Neuronal stem cell (in vitro differentiated cells): ENCODE measurements around the gene ADSL.

Experiments
- DNase-seq: peaks from one replicate; pipeline ENCODE4 v3.0.0-alpha.2; 2013; ENCODE audit warnings: low spot score
- H2AFZ ChIP-seq: one replicate; pipeline ENCODE4 v1.6.1; 2013; ENCODE audit warnings: mild to moderate bottlenecking, low read length, inconsistent platforms
- H2AK5ac ChIP-seq: 2 replicates; pipeline ENCODE4 v1.6.1; 2013; ENCODE audit warnings: low read depth, mild to moderate bottlenecking, inconsistent platforms, low read length, moderate library complexity, mixed read lengths
- H2BK120ac ChIP-seq: 2 replicates; pipeline ENCODE4 v1.6.1; 2013; ENCODE audit warnings: low read depth, mild to moderate bottlenecking, inconsistent platforms, low read length, moderate library complexity, mixed read lengths
- H2BK12ac ChIP-seq: one replicate; pipeline ENCODE4 v1.6.1; 2013; ENCODE audit warnings: low read length, inconsistent platforms
- H2BK15ac ChIP-seq: 2 replicates; pipeline ENCODE4 v1.6.1; 2013; ENCODE audit warnings: mild to moderate bottlenecking, low read length, inconsistent platforms, mixed read lengths
- H2BK5ac ChIP-seq: one replicate; pipeline ENCODE4 v1.6.1; 2013; ENCODE audit warnings: inconsistent platforms, mild to moderate bottlenecking, low read length, moderate library complexity
- H3K14ac ChIP-seq: one replicate; pipeline ENCODE4 v1.6.1; 2013; ENCODE audit warnings: low read length, inconsistent platforms
- H3K18ac ChIP-seq: 2 replicates; pipeline ENCODE4 v1.6.1; 2013; ENCODE audit warnings: low read length, inconsistent platforms
- H3K23ac ChIP-seq: 2 replicates; pipeline ENCODE4 v1.6.1; 2013; ENCODE audit warnings: low read depth, mild to moderate bottlenecking, mixed read lengths, low read length, inconsistent platforms; ENCODE audit not compliant: poor library complexity
- H3K27ac ChIP-seq: replicated peaks from 3 replicates; pipeline ENCODE4 v1.5.1; 2013; ENCODE audit warnings: low read length, inconsistent platforms
- H3K27me3 ChIP-seq, 3 experiments: 2 replicates each; pipeline ENCODE4 v1.6.1; 2013; ENCODE audit warnings: low read length in 3 of 3, mild to moderate bottlenecking in 2 of 3, inconsistent platforms in 1 of 3, low read depth in 1 of 3, mixed read lengths in 1 of 3, moderate library complexity in 1 of 3; ENCODE audit not compliant: control insufficient read depth in 3 of 3, insufficient read depth in 3 of 3
- H3K36me3 ChIP-seq, 2 donors: replicated peaks in 1 of 2; 2 replicates each; pipeline ENCODE4 v1.6.1; 2013; ENCODE audit warnings: low read length in 2 of 2; ENCODE audit not compliant: control insufficient read depth in 2 of 2, insufficient read depth in 2 of 2
- H3K4ac ChIP-seq: 2 replicates; pipeline ENCODE4 v1.6.1; 2013; ENCODE audit warnings: inconsistent platforms, mild to moderate bottlenecking, low read length, moderate library complexity
- H3K4me1 ChIP-seq, 2 donors: 1 replicate in 1 of 2; 2 replicates in 1 of 2; pipeline ENCODE4 v1.6.1; 2013; ENCODE audit warnings: low read length in 2 of 2, low read depth in 1 of 2; ENCODE audit not compliant: control insufficient read depth in 2 of 2, insufficient read depth in 1 of 2
- H3K4me2 ChIP-seq: one replicate; pipeline ENCODE4 v1.6.1; 2013; ENCODE audit warnings: mild to moderate bottlenecking, low read length, inconsistent platforms; ENCODE audit not compliant: insufficient read depth, poor library complexity, severe bottlenecking
- H3K4me3 ChIP-seq, 2 donors: 2 replicates each; pipeline ENCODE4 v1.5.1; 2013; ENCODE audit warnings: low read length in 2 of 2, mild to moderate bottlenecking in 2 of 2, inconsistent platforms in 1 of 2, moderate library complexity in 1 of 2
- H3K79me1 ChIP-seq: one replicate; pipeline ENCODE4 v1.6.1; 2013; ENCODE audit warnings: low read depth, mild to moderate bottlenecking, inconsistent platforms, low read length, moderate library complexity
- H3K9ac ChIP-seq: one replicate; pipeline ENCODE4 v1.6.1; 2013; ENCODE audit warnings: mild to moderate bottlenecking, low read depth, low read length, inconsistent platforms; ENCODE audit not compliant: poor library complexity
- H3K9me3 ChIP-seq, 2 donors: replicated peaks in 1 of 2; 2 replicates each; pipeline versions ENCODE3 to v1.6.1; 2013; ENCODE audit warnings: low read length in 2 of 2, mild to moderate bottlenecking in 2 of 2, inconsistent platforms in 1 of 2, low read depth in 1 of 2, mixed read lengths in 1 of 2, moderate library complexity in 1 of 2; ENCODE audit not compliant: control insufficient read depth in 2 of 2, insufficient read depth in 1 of 2
- H4K8ac ChIP-seq: one replicate; pipeline ENCODE4 v1.6.1; 2013; ENCODE audit warnings: low read depth, mild to moderate bottlenecking, inconsistent platforms, low read length, moderate library complexity
- H4K91ac ChIP-seq: one replicate; pipeline ENCODE4 v1.6.1; 2013; ENCODE audit warnings: low read length, low read depth, mild to moderate bottlenecking, inconsistent platforms; ENCODE audit not compliant: poor library complexity
- WGBS, 2 donors: extraction: QIAGEN DNeasy Blood & Tissue Kit; methylation state at CpG; one replicate each; pipeline ENCODE4 v1.1.7; 2013; ENCODE audit warnings: missing lambda C conversion rate in 2 of 2, mixed read lengths in 1 of 2; ENCODE audit not compliant: insufficient read length in 2 of 2, insufficient replicate concordance in 1 of 2; ENCODE audit errors: extremely low coverage in 2 of 2; 5-methylcytosine and 5-hydroxymethylcytosine counted together

The ADSL gene

DNA sequence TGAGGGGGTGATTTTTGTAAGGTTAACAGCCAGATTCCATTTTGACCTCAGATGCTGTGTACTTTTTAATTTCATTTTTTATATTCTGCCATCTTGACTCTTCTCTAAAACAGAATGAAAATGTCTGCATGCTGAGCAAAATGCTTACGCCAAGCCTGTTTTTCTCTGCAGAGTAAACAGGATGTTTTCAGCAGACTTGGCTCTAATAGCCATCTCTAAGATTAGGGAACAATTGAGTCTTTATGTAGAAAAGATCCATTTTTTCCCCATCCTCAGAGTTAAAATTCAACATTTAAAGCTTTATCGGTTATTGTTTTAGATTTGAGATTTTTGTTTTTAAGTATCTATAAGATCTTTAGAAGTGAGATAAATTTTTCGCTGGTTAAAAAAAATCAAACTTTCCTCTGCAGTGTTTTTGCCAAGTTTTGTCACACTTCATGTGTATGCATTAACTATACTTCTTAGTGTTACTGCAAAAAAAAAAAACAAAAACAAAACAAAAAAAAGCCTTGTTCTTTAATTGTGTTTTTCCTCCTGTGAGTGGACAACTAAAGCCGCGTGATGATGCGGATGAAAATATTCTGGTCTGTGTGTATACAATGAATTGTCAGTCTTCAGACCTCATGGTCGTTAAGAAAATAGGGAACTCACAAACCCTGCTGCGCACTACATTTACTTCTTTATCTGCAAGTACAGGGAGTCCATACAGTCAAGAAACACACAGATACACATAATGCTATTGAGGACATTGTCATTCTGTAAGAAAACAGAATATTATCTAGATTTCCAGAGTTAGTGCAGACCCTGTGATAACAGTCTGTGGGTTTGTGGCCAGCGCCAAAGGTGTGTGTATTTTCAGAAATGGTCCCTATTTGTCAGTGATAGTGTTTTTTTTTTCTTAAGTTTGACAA, 17.5 kb upstream of the ADSL start:
- H2AFZ ChIP-seq, result no peak overlapping the region
- H3K14ac ChIP-seq, result no peak overlapping the region
- H2BK120ac ChIP-seq, result no peak overlapping the region
- H3K27me3 ChIP-seq, result no peaks in the 10 kb centered on the region
- H3K4ac ChIP-seq, result no peak overlapping the region
- no peak overlapping the region for H2AK5ac ChIP-seq
- 83% methylated on average over 1 of the region's 9 CpGs; no CpG with 5 or more reads in 1 of the 2 donors for WGBS, 2 donors
- no peaks in the 10 kb centered on the region for H3K79me1 ChIP-seq
- peaks cover 8 to 84% of the 10 kb centered on the region in 2 donors for H3K36me3 ChIP-seq
- H4K8ac ChIP-seq, result no peak overlapping the region
- peaks cover 33 to 34% of the 10 kb centered on the region in 2 donors for H3K4me1 ChIP-seq
- no peak for DNase-seq
- no peak overlapping the region for H4K91ac ChIP-seq
- no peaks in the 10 kb centered on the region for H3K9me3 ChIP-seq
- no peak overlapping the region for H3K4me3 ChIP-seq
- no peak overlapping the region for H3K18ac ChIP-seq
- no peak overlapping the region for H3K23ac ChIP-seq
- no peak overlapping the region for H3K27ac ChIP-seq
- H3K9ac ChIP-seq, result no peak overlapping the region
- H2BK5ac ChIP-seq, result no peak overlapping the region
- no peak overlapping the region for H2BK12ac ChIP-seq
- no peak overlapping the region for H2BK15ac ChIP-seq
- no peak overlapping the region for H3K4me2 ChIP-seq

DNA sequence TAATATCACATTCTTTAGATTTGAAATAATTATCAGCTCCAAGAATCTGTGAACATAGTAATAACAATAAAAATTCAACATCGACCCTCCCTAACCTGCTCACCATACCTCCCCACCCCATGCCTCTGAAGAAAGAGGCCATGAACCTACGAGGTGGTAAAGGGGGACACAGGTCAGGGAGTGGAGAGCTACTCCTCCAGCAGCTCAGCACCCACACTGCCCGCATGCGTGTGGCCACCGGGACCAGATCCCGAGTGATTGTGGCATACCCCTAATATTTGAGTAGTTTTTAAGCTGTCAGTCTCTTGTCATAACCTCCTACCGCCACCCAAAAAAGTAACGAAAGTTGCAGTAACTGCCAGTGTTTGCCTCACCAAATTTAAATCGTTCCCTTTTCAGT, 16.8 kb upstream of the ADSL start:
- WGBS, 2 donors, result no CpG with 5 or more reads among the region's 9 CpGs

DNA sequence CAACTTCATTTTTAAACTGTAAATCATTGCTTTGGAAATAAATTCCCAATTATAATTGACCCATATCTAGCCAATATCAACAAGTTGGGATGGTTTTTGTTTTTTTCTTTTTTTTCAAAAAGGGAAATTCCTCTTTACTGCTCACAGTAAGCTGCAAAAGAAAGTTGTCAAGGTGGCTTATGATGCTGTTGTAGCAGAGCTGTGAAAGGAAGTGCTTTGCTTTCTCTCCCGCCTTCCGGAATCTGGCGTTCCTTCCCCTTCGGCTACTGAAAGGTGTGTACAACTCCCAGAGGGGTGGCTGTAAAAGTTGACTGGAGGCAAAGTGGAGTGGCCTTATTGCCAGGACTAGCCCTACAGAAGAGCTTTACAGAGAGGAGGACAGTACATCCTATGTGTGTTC, 16.2 kb upstream of the ADSL start:
- WGBS, 2 donors, result no CpG with 5 or more reads among the region's 4 CpGs
- Histone ChIP-seq H3K9me3 (no peaks in the 10 kb centered on the region), H3K27me3 (no peaks in the 10 kb centered on the region), H2AFZ (no peak overlapping the region), H3K18ac (no peak overlapping the region), H2BK5ac (no peak overlapping the region), H3K14ac (no peak overlapping the region), H3K4me3 (no peak overlapping the region), H3K23ac (no peak overlapping the region), H3K9ac (no peak overlapping the region), H3K4ac (no peak overlapping the region), H4K91ac (no peak overlapping the region), H2AK5ac (no peak overlapping the region), H2BK120ac (no peak overlapping the region), H3K27ac (no peak overlapping the region), H4K8ac (no peak overlapping the region), H3K79me1 (peaks cover 2% of the 10 kb centered on the region), H2BK15ac (no peak overlapping the region), H2BK12ac (no peak overlapping the region), H3K4me2 (no peak overlapping the region), H3K4me1 (peaks cover 28 to 30% of the 10 kb centered on the region in 2 donors), H3K36me3 (peaks cover 6 to 79% of the 10 kb centered on the region in 2 donors)
- DNase-seq, result no peak

More for the DNA sequence above, 16.8 kb upstream of the ADSL start:
- H3K27ac ChIP-seq, result no peak overlapping the region
- H2BK12ac ChIP-seq, result no peak overlapping the region
- DNase-seq, result no peak
- H3K4ac ChIP-seq, result no peak overlapping the region
- H3K4me3 ChIP-seq, result no peak overlapping the region
- H3K18ac ChIP-seq, result no peak overlapping the region
- no peak overlapping the region for H4K91ac ChIP-seq
- peaks cover 2% of the 10 kb centered on the region for H3K79me1 ChIP-seq
- H3K14ac ChIP-seq, result no peak overlapping the region
- no peak overlapping the region for H3K9ac ChIP-seq
- peaks cover 32 to 34% of the 10 kb centered on the region in 2 donors for H3K4me1 ChIP-seq
- H3K36me3 ChIP-seq, result peaks cover 7 to 82% of the 10 kb centered on the region in 2 donors
- no peak overlapping the region for H2BK5ac ChIP-seq
- H3K9me3 ChIP-seq, result no peaks in the 10 kb centered on the region
- H2AFZ ChIP-seq, result no peak overlapping the region
- H2AK5ac ChIP-seq, result no peak overlapping the region
- H3K27me3 ChIP-seq, result no peaks in the 10 kb centered on the region
- H4K8ac ChIP-seq, result no peak overlapping the region
- no peak overlapping the region for H2BK120ac ChIP-seq
- H3K23ac ChIP-seq, result no peak overlapping the region
- no peak overlapping the region for H2BK15ac ChIP-seq
- H3K4me2 ChIP-seq, result no peak overlapping the region

DNA sequence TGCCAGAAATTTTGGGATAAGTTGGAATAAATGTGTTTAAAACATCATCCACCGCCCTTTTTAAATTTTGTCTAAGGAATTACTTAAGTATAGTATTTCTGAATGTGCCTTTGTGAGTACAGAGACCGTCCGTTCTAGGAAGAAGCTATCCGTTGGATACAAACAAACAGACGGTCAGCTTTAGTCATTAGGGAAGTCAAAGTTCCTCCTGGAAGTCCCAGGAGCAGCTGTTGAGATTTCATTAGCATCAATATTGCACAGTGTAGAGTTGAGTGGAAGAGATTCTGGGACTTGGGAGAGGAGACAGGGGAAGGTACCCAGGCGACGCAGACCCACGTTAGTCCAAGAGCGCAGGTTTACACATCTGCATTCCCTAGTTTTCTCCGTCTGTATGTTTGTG, 15.7 kb upstream of the ADSL start:
- DNase-seq, result no peak
- H3K23ac ChIP-seq, result no peak overlapping the region
- no peak overlapping the region for H3K14ac ChIP-seq
- no peak overlapping the region for H3K9ac ChIP-seq
- WGBS, 2 donors, result no CpG with 5 or more reads among the region's 10 CpGs
- no peaks in the 10 kb centered on the region for H3K9me3 ChIP-seq
- H2BK120ac ChIP-seq, result no peak overlapping the region
- H3K79me1 ChIP-seq, result peaks cover 2% of the 10 kb centered on the region
- no peak overlapping the region for H3K4ac ChIP-seq
- H3K4me3 ChIP-seq, result no peak overlapping the region
- no peak overlapping the region for H2AK5ac ChIP-seq
- peaks cover 24 to 30% of the 10 kb centered on the region in 2 donors for H3K4me1 ChIP-seq
- no peaks in the 10 kb centered on the region for H3K27me3 ChIP-seq
- H4K8ac ChIP-seq, result no peak overlapping the region
- H2AFZ ChIP-seq, result no peak overlapping the region
- no peak overlapping the region for H2BK12ac ChIP-seq
- no peak overlapping the region for H2BK5ac ChIP-seq
- no peak overlapping the region for H3K4me2 ChIP-seq
- H3K18ac ChIP-seq, result no peak overlapping the region
- H2BK15ac ChIP-seq, result no peak overlapping the region
- no peak overlapping the region for H3K27ac ChIP-seq
- H3K36me3 ChIP-seq, result peaks cover 4 to 74% of the 10 kb centered on the region in 2 donors
- H4K91ac ChIP-seq, result no peak overlapping the region
